H1 (cell line): ENCODE data around the gene GLTPD2. TPM values are rescaled to one million over a fixed set of nuclear protein-coding genes. Genes with fewer than 3 reads are reported as not detected.

Experiments
- CTCF ChIP-seq, 3 experiments: IDR thresholded peaks; 1 replicate in 2 of 3; 2 replicates in 1 of 3; pipeline versions ENCODE4 v1.5.1 to v1.6.1; 2011; ENCODE audit warnings: low read length in 3 of 3, mild to moderate bottlenecking in 3 of 3, inconsistent platforms in 2 of 3, low read depth in 1 of 3, moderate library complexity in 1 of 3; ENCODE audit not compliant: insufficient read depth in 1 of 3; ENCODE audit errors: control extremely low read depth in 1 of 3
- PHF8 ChIP-seq: fragments of 200-600 bp; sonication (generic); conservative IDR thresholded peaks from 2 replicates; pipeline ENCODE4 v1.7.1; 2012; ENCODE audit warnings: low read depth, mild to moderate bottlenecking, inconsistent platforms, low read length, moderate library complexity
- RNF2 ChIP-seq: fragments of 200-900, 300-1000 bp; sonication (generic); IDR thresholded peaks from 2 replicates; pipeline ENCODE4 v1.7.1; 2016; ENCODE audit warnings: borderline replicate concordance, low read depth, mild to moderate bottlenecking, antibody characterized with exemption, low read length; ENCODE audit not compliant: poor library complexity, severe bottlenecking; ENCODE audit errors: missing control alignments
- SRF ChIP-seq: IDR thresholded peaks from 2 replicates; pipeline ENCODE4 v1.6.1; 2011; ENCODE audit warnings: mild to moderate bottlenecking, low read depth, low read length, moderate library complexity
- YY1 ChIP-seq: IDR thresholded peaks from 2 replicates; pipeline ENCODE4 v1.6.1; 2011; ENCODE audit warnings: low read depth, mild to moderate bottlenecking, low read length
- polyA plus RNA-seq, 7 experiments: library from polyadenylated mRNA; depleted of rRNA in 3 of 7; stranded (reverse) in 5 of 7; unstranded in 2 of 7; fragments of >200 nt in 5 of 7; fragments of 200-250 nt in 2 of 7; gene quantifications; 1 replicate in 5 of 7; 2 replicates in 1 of 7; 4 replicates in 1 of 7; pipeline versions ENCODE4 v1.2.1 to v1.2.3, GENCODE V29; 2011 to 2013; ENCODE audit warnings: missing spikeins in 2 of 7, mixed read lengths in 2 of 7
- total RNA-seq: library from RNA; stranded (reverse); fragmentation: NEBNext Ultra II Directional; extraction: Animal tissue kit (Norgen Biotek cat#: 25700); gene quantifications from 2 replicates; pipeline ENCODE4 v1.2.1, GENCODE V29; 2021

GLTPD2 gene
- total and polyA plus RNA-seq, 2 of the 8 experiments (the other 6 are each of a cell fraction or from before 2014, with no cell fraction given), result not detected

DNA sequence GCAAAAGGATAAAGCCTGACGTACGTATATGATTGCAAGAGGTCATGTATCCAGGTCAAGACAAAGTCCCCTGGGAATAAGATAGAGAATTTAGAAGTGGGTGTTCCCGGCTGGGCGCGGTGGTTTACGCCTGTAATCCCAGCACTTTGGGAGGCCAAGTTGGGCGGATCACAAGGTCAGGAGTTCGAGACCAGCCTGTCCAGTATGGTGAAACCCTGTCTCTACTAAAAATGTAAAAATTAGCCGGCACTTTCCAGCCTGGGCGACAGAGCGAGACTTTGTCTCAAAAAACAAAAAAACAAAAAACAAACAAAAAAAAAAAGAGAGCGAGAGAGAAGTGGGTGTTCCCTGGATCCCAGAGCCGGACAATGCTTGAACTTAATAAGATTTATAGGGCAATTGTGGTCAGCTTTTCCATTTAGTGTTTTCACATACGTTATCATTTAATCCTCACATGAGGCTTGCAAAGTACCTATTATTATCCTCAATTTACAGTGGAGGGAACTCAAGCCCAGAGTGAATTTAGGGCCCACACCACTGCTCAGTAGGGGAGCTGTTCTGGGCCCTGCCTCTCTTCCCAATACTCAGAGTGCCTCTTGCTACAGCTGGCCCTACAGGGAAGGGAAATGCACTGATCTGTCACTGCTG lies 481 bp upstream of the GLTPD2 start (continued):
- no peak for TF ChIP-seq YY1
- no peak for TF ChIP-seq CTCF (IDR thresholded peaks at IDR 0.05; ENCODE audit: control extremely low read depth in 1 of 3, insufficient read depth in 1 of 3, low read depth in 1 of 3, low read length in 3 of 3)
- TF ChIP-seq SRF, result no peak
- TF ChIP-seq PHF8, result no peak
- TF ChIP-seq RNF2, result no peak
